ENCODE data around the gene FTSJ1.

DNA sequence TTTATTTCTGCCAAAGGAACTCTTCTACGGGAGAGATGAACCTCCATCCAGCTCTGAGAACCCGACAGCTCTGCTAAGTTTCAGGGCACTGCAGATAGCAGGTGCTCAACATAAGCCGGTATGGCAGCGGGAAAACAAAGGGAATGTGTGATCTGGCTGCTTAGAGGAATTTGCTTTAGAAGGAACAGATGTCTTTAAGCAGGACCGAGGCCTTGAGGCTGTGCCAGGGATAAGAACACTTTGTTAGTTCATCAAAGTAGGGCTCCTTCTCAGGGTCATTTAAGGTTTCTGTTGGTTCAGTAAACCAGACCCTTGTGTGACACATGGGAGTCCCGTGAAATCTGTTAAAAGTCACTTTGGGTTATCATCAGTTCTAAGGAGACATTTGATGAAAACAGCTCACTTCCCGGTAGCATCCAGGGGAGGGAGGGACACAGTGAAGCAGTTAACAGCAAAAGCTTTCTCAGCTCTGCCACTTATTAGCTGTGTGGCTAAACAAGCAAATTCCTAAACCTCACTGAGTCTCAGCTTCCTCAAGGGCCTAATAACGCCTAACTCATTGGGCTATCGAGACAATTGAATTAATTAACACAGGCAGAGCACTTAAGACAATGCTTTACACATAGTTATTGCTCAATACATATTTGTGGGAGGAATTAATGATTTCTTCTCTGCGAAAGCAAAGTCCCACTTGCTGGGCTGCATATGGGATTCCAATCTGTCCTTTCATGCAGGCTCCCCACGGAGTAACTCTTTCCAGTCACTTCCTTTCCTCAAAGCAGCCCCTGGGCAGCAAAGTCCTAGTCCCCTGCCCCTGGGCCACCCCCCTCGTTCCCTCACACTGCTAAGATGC lies 2.9 kb upstream of the FTSJ1 start:
- TF ChIP-seq, protein P1, sequence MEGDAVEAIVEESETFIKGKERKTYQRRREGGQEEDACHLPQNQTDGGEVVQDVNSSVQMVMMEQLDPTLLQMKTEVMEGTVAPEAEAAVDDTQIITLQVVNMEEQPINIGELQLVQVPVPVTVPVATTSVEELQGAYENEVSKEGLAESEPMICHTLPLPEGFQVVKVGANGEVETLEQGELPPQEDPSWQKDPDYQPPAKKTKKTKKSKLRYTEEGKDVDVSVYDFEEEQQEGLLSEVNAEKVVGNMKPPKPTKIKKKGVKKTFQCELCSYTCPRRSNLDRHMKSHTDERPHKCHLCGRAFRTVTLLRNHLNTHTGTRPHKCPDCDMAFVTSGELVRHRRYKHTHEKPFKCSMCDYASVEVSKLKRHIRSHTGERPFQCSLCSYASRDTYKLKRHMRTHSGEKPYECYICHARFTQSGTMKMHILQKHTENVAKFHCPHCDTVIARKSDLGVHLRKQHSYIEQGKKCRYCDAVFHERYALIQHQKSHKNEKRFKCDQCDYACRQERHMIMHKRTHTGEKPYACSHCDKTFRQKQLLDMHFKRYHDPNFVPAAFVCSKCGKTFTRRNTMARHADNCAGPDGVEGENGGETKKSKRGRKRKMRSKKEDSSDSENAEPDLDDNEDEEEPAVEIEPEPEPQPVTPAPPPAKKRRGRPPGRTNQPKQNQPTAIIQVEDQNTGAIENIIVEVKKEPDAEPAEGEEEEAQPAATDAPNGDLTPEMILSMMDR (IDR thresholded peaks at IDR 0.05) = no peak
- no peak for TF ChIP-seq POLR2A (IDR thresholded peaks at IDR 0.05)
